H9 (cell line): ENCODE results near the gene SPZ1. TPM values are rescaled to one million over a fixed set of nuclear protein-coding genes. Genes with fewer than 3 reads are reported as not detected.

Experiments used
- DNase-seq: peaks from one replicate; pipeline ENCODE4 v3.0.0-alpha.2; 2017
- H2AFZ ChIP-seq: one replicate; pipeline ENCODE4 v1.6.1; 2013; ENCODE audit warnings: mild to moderate bottlenecking, low read length, control low read depth, moderate library complexity
- H2AK5ac ChIP-seq: 2 replicates; pipeline ENCODE4 v1.6.1; 2013; ENCODE audit warnings: low read length, control low read depth, mixed read lengths; ENCODE audit not compliant: insufficient read length
- H2BK120ac ChIP-seq: one replicate; pipeline ENCODE4 v1.6.1; 2013; ENCODE audit warnings: low read depth, mild to moderate bottlenecking, low read length, control low read depth, inconsistent platforms; ENCODE audit not compliant: poor library complexity, severe bottlenecking
- H2BK12ac ChIP-seq: 2 replicates; pipeline ENCODE4 v1.6.1; 2013; ENCODE audit warnings: low read length, control low read depth, mixed read lengths, low read depth; ENCODE audit not compliant: insufficient read length
- H2BK15ac ChIP-seq: 2 replicates; pipeline ENCODE4 v1.6.1; 2013; ENCODE audit warnings: low read depth, low read length, control low read depth
- H2BK20ac ChIP-seq: one replicate; pipeline ENCODE4 v1.6.1; 2013; ENCODE audit warnings: low read depth, mild to moderate bottlenecking, low read length, control low read depth, inconsistent platforms; ENCODE audit not compliant: poor library complexity, severe bottlenecking
- H2BK5ac ChIP-seq: 2 replicates; pipeline ENCODE4 v1.6.1; 2013; ENCODE audit warnings: low read length, control low read depth, mixed read lengths; ENCODE audit not compliant: insufficient read length
- H3K14ac ChIP-seq: 2 replicates; pipeline ENCODE4 v1.6.1; 2013; ENCODE audit warnings: low read length, control low read depth; ENCODE audit not compliant: insufficient read depth
- H3K18ac ChIP-seq: 2 replicates; pipeline ENCODE4 v1.6.1; 2013; ENCODE audit warnings: low read depth, mild to moderate bottlenecking, mixed read lengths, low read length, control low read depth; ENCODE audit not compliant: insufficient read length
- H3K23ac ChIP-seq: 2 replicates; pipeline ENCODE4 v1.6.1; 2013; ENCODE audit warnings: low read length, control low read depth, mixed read lengths, low read depth; ENCODE audit not compliant: insufficient read length
- H3K23me2 ChIP-seq: 2 replicates; pipeline ENCODE4 v1.6.1; 2013; ENCODE audit warnings: low read depth, mild to moderate bottlenecking, mixed read lengths, low read length, control low read depth; ENCODE audit not compliant: insufficient read length, poor library complexity, severe bottlenecking
- H3K27ac ChIP-seq: 2 replicates; pipeline ENCODE4 v1.5.1; 2013; ENCODE audit warnings: low read length, control low read depth, mixed read lengths, low read depth; ENCODE audit not compliant: insufficient read length
- H3K27me3 ChIP-seq: 2 replicates; pipeline ENCODE4 v1.6.1; 2013; ENCODE audit warnings: low read length, control low read depth, inconsistent platforms; ENCODE audit not compliant: insufficient read depth
- H3K4ac ChIP-seq: 2 replicates; pipeline ENCODE4 v1.6.1; 2013; ENCODE audit warnings: low read depth, mild to moderate bottlenecking, control low read depth, inconsistent platforms, low read length, moderate library complexity
- H3K4me1 ChIP-seq: 2 replicates; pipeline ENCODE4 v1.6.1; 2013; ENCODE audit warnings: low read length, control low read depth, inconsistent platforms; ENCODE audit not compliant: insufficient read depth
- H3K4me2 ChIP-seq: 2 replicates; pipeline ENCODE4 v1.6.1; 2013; ENCODE audit warnings: low read length, control low read depth, mixed read lengths; ENCODE audit not compliant: insufficient read length, insufficient read depth
- H3K56ac ChIP-seq: 2 replicates; pipeline ENCODE4 v1.6.1; 2013; ENCODE audit warnings: low read depth, mild to moderate bottlenecking, mixed read lengths, low read length, control low read depth; ENCODE audit not compliant: insufficient read length
- H3K79me1 ChIP-seq: 2 replicates; pipeline ENCODE4 v1.6.1; 2013; ENCODE audit warnings: low read depth, mild to moderate bottlenecking, moderate library complexity, low read length, control low read depth, inconsistent platforms; ENCODE audit not compliant: insufficient read depth, poor library complexity, severe bottlenecking
- H3K79me2 ChIP-seq: 2 replicates; pipeline ENCODE4 v1.6.1; 2013; ENCODE audit warnings: low read length, control low read depth, inconsistent platforms; ENCODE audit not compliant: insufficient read depth
- H3K9ac ChIP-seq: 2 replicates; pipeline ENCODE4 v1.6.1; 2013; ENCODE audit warnings: low read length, control low read depth, mixed read lengths; ENCODE audit not compliant: insufficient read length; ENCODE audit errors: extremely low read depth
- H3K9me3 ChIP-seq: one replicate; pipeline ENCODE4 v1.6.1; 2013; ENCODE audit warnings: low read depth, low read length, inconsistent platforms; ENCODE audit not compliant: control insufficient read depth
- H3T11ph ChIP-seq: one replicate; pipeline ENCODE4 v1.6.1; 2013; ENCODE audit warnings: mild to moderate bottlenecking, low read length, control low read depth, inconsistent platforms
- H4K20me1 ChIP-seq: one replicate; pipeline ENCODE4 v1.6.1; 2013; ENCODE audit not compliant: control insufficient read depth, insufficient read length, insufficient read depth
- H4K5ac ChIP-seq: 2 replicates; pipeline ENCODE4 v1.6.1; 2013; ENCODE audit warnings: low read depth, mild to moderate bottlenecking, mixed read lengths, low read length, control low read depth; ENCODE audit not compliant: insufficient read length
- H4K8ac ChIP-seq: replicated peaks from 2 replicates; pipeline ENCODE4 v1.6.1; 2013; ENCODE audit warnings: low read length, control low read depth, mixed read lengths, low read depth; ENCODE audit not compliant: insufficient read length
- H4K91ac ChIP-seq: 2 replicates; pipeline ENCODE4 v1.6.1; 2013; ENCODE audit warnings: low read depth, mild to moderate bottlenecking, moderate library complexity, mixed read lengths, low read length, control low read depth; ENCODE audit not compliant: insufficient read length
- H3K27ac Mint-ChIP-seq, 3 experiments: 2 replicates in 2 of 3; 3 replicates in 1 of 3; pipeline ENCODE4 v1.8.0; 2020 to 2021; ENCODE audit warnings: mixed read lengths in 3 of 3, mild to moderate bottlenecking in 1 of 3, moderate library complexity in 1 of 3
- H3K27me3 Mint-ChIP-seq: 2 replicates; pipeline ENCODE4 v1.8.0; 2021; ENCODE audit warnings: low read depth, mild to moderate bottlenecking, moderate library complexity, mixed read lengths
- H3K36me3 Mint-ChIP-seq, 3 experiments: 2 replicates in 2 of 3; 3 replicates in 1 of 3; pipeline ENCODE4 v1.8.0; 2020 to 2021; ENCODE audit warnings: low read depth in 3 of 3, mixed read lengths in 3 of 3; ENCODE audit not compliant: insufficient read depth in 1 of 3
- H3K4me1 Mint-ChIP-seq, 2 experiments: 2 replicates each; pipeline ENCODE4 v1.8.0; 2020; ENCODE audit warnings: mixed read lengths in 2 of 2
- H3K4me3 Mint-ChIP-seq, 2 experiments: 2 replicates in 1 of 2; 3 replicates in 1 of 2; pipeline ENCODE4 v1.8.0; 2020 to 2021; ENCODE audit warnings: mild to moderate bottlenecking in 2 of 2, mixed read lengths in 2 of 2, moderate library complexity in 1 of 2
- H3K9me3 Mint-ChIP-seq, 2 experiments: 2 replicates in 1 of 2; 3 replicates in 1 of 2; pipeline ENCODE4 v1.8.0; 2020; ENCODE audit warnings: mild to moderate bottlenecking in 2 of 2, mixed read lengths in 2 of 2, moderate library complexity in 1 of 2
- CTCF ChIP-seq: fragments of 200-600 bp; sonication (generic); conservative IDR thresholded peaks from 3 replicates; pipeline ENCODE4 v1.8.0; 2021; ENCODE audit warnings: antibody characterized with exemption, mild to moderate bottlenecking
- whole genome bisulfite sequencing: extraction: QIAGEN DNeasy Blood & Tissue Kit; methylation state at CpG from one replicate; pipeline ENCODE4 v1.1.7; 2013; ENCODE audit warnings: missing lambda C conversion rate, low lambda C conversion rate, mixed read lengths; ENCODE audit not compliant: insufficient read length; ENCODE audit errors: extremely low coverage; 5-methylcytosine and 5-hydroxymethylcytosine counted together
- total RNA-seq: library from RNA; stranded (reverse); gene quantifications from 2 replicates; pipeline ENCODE4 v1.2.1, GENCODE V29; 2021

Gene SPZ1
- total RNA-seq, 1 experiment from 2014 or later, result not detected

- Histone ChIP-seq H3K79me1 (no peaks in the 10 kb centered on the region), H3K4ac (no peak overlapping the region), H4K8ac (no peak overlapping the region), H2BK12ac (no peak overlapping the region), H2AFZ (no peak overlapping the region), H2BK5ac (no peak overlapping the region), H3K9ac (no peak overlapping the region), H3K18ac (no peak overlapping the region), H3K4me1 (no peaks in the 10 kb centered on the region; the same call in 1 of the 2 replicates), H3K27me3 (no peaks in the 10 kb centered on the region), H3K4me2 (no peak overlapping the region), H2AK5ac (no peak overlapping the region), H3K27ac (no peak overlapping the region), H3K23ac (no peak overlapping the region), H2BK20ac (no peak overlapping the region), H2BK15ac (no peak overlapping the region), H3K23me2 (no peaks in the 10 kb centered on the region), H4K91ac (no peak overlapping the region), H3K79me2 (no peaks in the 10 kb centered on the region), H3K9me3 (no peaks in the 10 kb centered on the region), H3K14ac (no peak overlapping the region), H4K20me1 (no peaks in the 10 kb centered on the region), H4K5ac (no peak overlapping the region), H3K56ac (no peak overlapping the region), H2BK120ac (no peak overlapping the region), H3T11ph (no peak overlapping the region)
- H3K27ac Mint-ChIP-seq, result no peak overlapping the region
- no peaks in the 10 kb centered on the region; a peak in 1 of 5 replicates for H3K9me3 Mint-ChIP-seq
- H3K36me3 Mint-ChIP-seq, result no peaks in the 10 kb centered on the region
- no peaks in the 10 kb centered on the region; the same call in 1 of the 2 replicates for H3K27me3 Mint-ChIP-seq
- TF ChIP-seq CTCF, result no peak
- no CpG with 5 or more reads among the region's 2 CpGs for WGBS
- H3K4me1 Mint-ChIP-seq, result peaks cover 5 to 6% of the 10 kb centered on the region in 2 experiments
- DNase-seq, result no peak
- no peak overlapping the region for H3K4me3 Mint-ChIP-seq
Measured at GRCh38 chr5:80284720-80285119, 35.1 kb upstream of the SPZ1 start.
